ENCODE measurements around the gene RAB22A. TPM values are rescaled to one million over a fixed set of nuclear protein-coding genes. Genes with fewer than 3 reads are reported as not detected.

RAB22A gene
- total RNA-seq, 3 donors from 2014 or later (not counting 1 experiment from before 2014, with no cell fraction given): 19.6 to 29.8 (median 28.6) TPM

DNA sequence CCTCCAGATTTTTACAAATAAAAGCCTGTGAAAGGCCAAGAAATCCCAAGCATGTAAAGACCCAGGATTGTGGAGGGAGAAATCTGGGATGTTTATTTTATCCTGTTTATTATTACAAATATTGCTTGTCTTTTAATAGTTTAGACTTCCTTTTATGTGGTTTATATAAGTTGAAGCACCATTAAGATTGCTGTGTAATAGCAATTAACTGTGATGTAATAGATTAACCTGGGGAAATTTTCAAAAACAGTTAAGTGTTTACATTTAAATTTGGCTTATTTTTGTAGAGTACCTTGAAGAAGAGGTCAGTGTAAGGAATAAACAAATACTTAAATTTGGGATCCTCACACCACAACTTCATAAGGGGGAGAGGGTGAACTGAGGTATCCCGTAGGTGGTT lies 106.5 kb downstream of the RAB22A start:
- intact Hi-C loops (cut with micrococcal nuclease): no loop called here

DNA sequence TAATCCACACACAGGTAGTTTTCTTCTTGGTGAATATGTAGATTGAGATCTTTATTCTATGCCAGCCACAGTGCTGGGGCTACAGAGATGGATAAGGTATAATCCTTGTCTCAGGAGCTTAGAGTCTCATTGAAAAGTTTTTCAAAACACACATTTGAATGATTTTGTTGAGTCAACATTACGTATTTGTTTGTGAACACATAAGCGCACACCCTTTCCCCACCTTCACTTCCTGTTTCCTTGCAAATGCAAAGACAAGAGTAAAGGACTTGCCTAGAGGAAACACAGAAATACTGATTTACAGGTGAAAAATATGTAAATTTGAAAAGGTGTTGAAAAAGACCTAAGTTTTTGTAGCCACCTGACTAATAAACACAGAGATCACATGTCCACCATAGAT lies 107.3 kb downstream of the RAB22A start:
- no peak for ATAC-seq
- DNase-seq: peak in 1 of 2 donors; percentile 44
- Histone ChIP-seq H3K4me3 (ENCODE audit: low read length) (no peak overlapping the region), H3K4me1 (ENCODE audit: control insufficient read depth, insufficient read depth, low read length) (no peaks in the 10 kb centered on the region), H3K27me3 (ENCODE audit: control insufficient read depth, insufficient read depth, low read length) (no peaks in the 10 kb centered on the region), H3K36me3 (ENCODE audit: control insufficient read depth, insufficient read depth, low read length) (peaks cover 17% of the 10 kb centered on the region), H3K27ac (ENCODE audit: low read length) (no peak overlapping the region), H3K9me3 (ENCODE audit: control insufficient read depth, insufficient read depth, low read length) (no peaks in the 10 kb centered on the region)
- H3K36me3 Mint-ChIP-seq: no peaks in the 10 kb centered on the region
- peak overlapping the region; percentile 49 for H3K4me3 Mint-ChIP-seq
- TF ChIP-seq, protein P1, sequence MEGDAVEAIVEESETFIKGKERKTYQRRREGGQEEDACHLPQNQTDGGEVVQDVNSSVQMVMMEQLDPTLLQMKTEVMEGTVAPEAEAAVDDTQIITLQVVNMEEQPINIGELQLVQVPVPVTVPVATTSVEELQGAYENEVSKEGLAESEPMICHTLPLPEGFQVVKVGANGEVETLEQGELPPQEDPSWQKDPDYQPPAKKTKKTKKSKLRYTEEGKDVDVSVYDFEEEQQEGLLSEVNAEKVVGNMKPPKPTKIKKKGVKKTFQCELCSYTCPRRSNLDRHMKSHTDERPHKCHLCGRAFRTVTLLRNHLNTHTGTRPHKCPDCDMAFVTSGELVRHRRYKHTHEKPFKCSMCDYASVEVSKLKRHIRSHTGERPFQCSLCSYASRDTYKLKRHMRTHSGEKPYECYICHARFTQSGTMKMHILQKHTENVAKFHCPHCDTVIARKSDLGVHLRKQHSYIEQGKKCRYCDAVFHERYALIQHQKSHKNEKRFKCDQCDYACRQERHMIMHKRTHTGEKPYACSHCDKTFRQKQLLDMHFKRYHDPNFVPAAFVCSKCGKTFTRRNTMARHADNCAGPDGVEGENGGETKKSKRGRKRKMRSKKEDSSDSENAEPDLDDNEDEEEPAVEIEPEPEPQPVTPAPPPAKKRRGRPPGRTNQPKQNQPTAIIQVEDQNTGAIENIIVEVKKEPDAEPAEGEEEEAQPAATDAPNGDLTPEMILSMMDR (IDR thresholded peaks at IDR 0.05): no peak
- no peaks in the 10 kb centered on the region for H3K9me3 Mint-ChIP-seq
- peak overlapping the region; percentile 64 to 81 for H3K27ac Mint-ChIP-seq
- H3K27me3 Mint-ChIP-seq (ENCODE audit: low read depth in 2 of 2): no peaks in the 10 kb centered on the region
- intact Hi-C loops (cut with micrococcal nuclease): no loop called here
- WGBS (ENCODE audit: insufficient coverage): 64% methylated on average over 2 of the region's 2 CpGs
- peaks cover 22 to 39% of the 10 kb centered on the region in 2 donors for H3K4me1 Mint-ChIP-seq

More for the DNA sequence above, 106.5 kb downstream of the RAB22A start:
- Mint-ChIP-seq H3K27ac (peak overlapping the region; percentile 64 to 81), H3K27me3 (ENCODE audit: low read depth in 2 of 2) (no peaks in the 10 kb centered on the region), H3K4me1 (peaks cover 22 to 39% of the 10 kb centered on the region in 2 donors), H3K4me3 (peak overlapping the region; percentile 45), H3K9me3 (no peaks in the 10 kb centered on the region), H3K36me3 (no peaks in the 10 kb centered on the region)
- Histone ChIP-seq H3K27me3 (ENCODE audit: control insufficient read depth, insufficient read depth, low read length) (no peaks in the 10 kb centered on the region), H3K4me1 (ENCODE audit: control insufficient read depth, insufficient read depth, low read length) (no peaks in the 10 kb centered on the region), H3K9me3 (ENCODE audit: control insufficient read depth, insufficient read depth, low read length) (no peaks in the 10 kb centered on the region), H3K36me3 (ENCODE audit: control insufficient read depth, insufficient read depth, low read length) (peaks cover 11% of the 10 kb centered on the region), H3K27ac (ENCODE audit: low read length) (no peak overlapping the region), H3K4me3 (ENCODE audit: low read length) (no peak overlapping the region)
- ATAC-seq (no peak), DNase-seq (no peak)
- TF ChIP-seq, protein P1 (IDR thresholded peaks at IDR 0.05): no peak
- WGBS (ENCODE audit: insufficient coverage): 63% methylated on average over 1 of the region's 1 CpG

Other genes starting within 250 kb of the RAB22A start
- gene ANKRD60, start 81.1 kb upstream of the RAB22A start, total RNA-seq: not detected
- 10 to 100 TPM; 20.3 to 23.1 (median 21.3) TPM for gene VAPB, start 79.5 kb downstream of the RAB22A start, total RNA-seq
- gene APCDD1L, start 205.7 kb downstream of the RAB22A start, total RNA-seq: not detected

Measured in natural killer cell (primary cell).